COLO668 (cell line): Measurements from ENCODE around the gene LTBP4.
"Not testable (repeated sequence)": the region's sequence is repeated elsewhere in the genome, so short reads cannot be mapped to it uniquely, and the experiment has no call there.

Experiments used
- DNase-seq: peaks from one replicate; lab custom pipeline; 2025; ENCODE audit not compliant: unreplicated experiment; lab: John Stamatoyannopoulos, UW

The LTBP4 gene

GRCh38 chr19:40624369-40625153 is 23.4 kb downstream of the LTBP4 start:
- not testable (repeated sequence) for DNase-seq

- DNase-seq, result no peak
These were observed 24.4 kb downstream of the LTBP4 start for GRCh38 chr19:40625406-40626120.

GRCh38 chr19:40626918-40627317 is 25.7 kb downstream of the LTBP4 start:
- DNase-seq, result no peak

- DNase-seq, result no peak
These were observed 26.5 kb downstream of the LTBP4 start for GRCh38 chr19:40627486-40628279.

- no peak for DNase-seq
These were observed 28.2 kb downstream of the LTBP4 start for GRCh38 chr19:40629346-40629745.

- DNase-seq, result no peak
These were observed 29.5 kb downstream of the LTBP4 start for GRCh38 chr19:40630571-40631160.

GRCh38 chr19:40632311-40633036 is 31.3 kb downstream of the LTBP4 start:
- DNase-seq, result no peak

- no peak for DNase-seq
These were observed 32.0 kb downstream of the LTBP4 start for GRCh38 chr19:40633207-40633606.

- no peak for DNase-seq
These were observed 37.2 kb downstream of the LTBP4 start for GRCh38 chr19:40638327-40638726.

- no peak for DNase-seq
These were observed 38.4 kb downstream of the LTBP4 start for GRCh38 chr19:40639638-40639982.

- no peak for DNase-seq
These were observed 39.6 kb downstream of the LTBP4 start for GRCh38 chr19:40640744-40641143.

GRCh38 chr19:40641281-40641680 is 40.1 kb downstream of the LTBP4 start:
- DNase-seq, result no peak

- DNase-seq, result no peak
These were observed 41.0 kb downstream of the LTBP4 start for GRCh38 chr19:40642051-40642706.

- DNase-seq, result no peak
These were observed 41.7 kb downstream of the LTBP4 start for GRCh38 chr19:40642757-40643305.

- DNase-seq, result no peak
These were observed 45.6 kb downstream of the LTBP4 start for GRCh38 chr19:40646743-40647254.

- DNase-seq, result not testable (repeated sequence)
These were observed 48.9 kb downstream of the LTBP4 start for GRCh38 chr19:40649903-40650675.

- DNase-seq, result no peak
These were observed 49.7 kb downstream of the LTBP4 start for GRCh38 chr19:40650749-40651305.

GRCh38 chr19:40652303-40652702 is 51.1 kb downstream of the LTBP4 start:
- DNase-seq, result not testable (repeated sequence)

- not testable (repeated sequence) for DNase-seq
These were observed 54.5 kb downstream of the LTBP4 start for GRCh38 chr19:40655684-40656083.
